HEK293 (cell line): ENCODE results near the gene DDX54.

Source experiments
- CTCF ChIP-seq: fragments of 450-650 bp; formaldehyde crosslinking; IDR thresholded peaks from 2 replicates; pipeline ENCODE4 v1.5.1; 2016; ENCODE audit warnings: missing biosample characterization, missing genetic modification characterization
- PATZ1 ChIP-seq: fragments of 450-650 bp; formaldehyde crosslinking; IDR thresholded peaks from 2 replicates; pipeline ENCODE4 v1.5.1; 2016; ENCODE audit warnings: missing biosample characterization, missing genetic modification characterization
- PRDM1 ChIP-seq: fragments of 450-650 bp; formaldehyde crosslinking; IDR thresholded peaks from 2 replicates; pipeline ENCODE4; 2016; ENCODE audit warnings: missing biosample characterization, missing genetic modification characterization
- ZNF274 ChIP-seq, 2 experiments: fragments of 200-500 bp in 1 of 2; fragments of 450-650 bp in 1 of 2; sonication (Bioruptor generic) in 1 of 2; formaldehyde crosslinking in 1 of 2; IDR thresholded peaks; 2 replicates each; pipeline versions ENCODE4 v1.5.1 to v1.6.1; 2014 to 2016; ENCODE audit warnings: borderline replicate concordance in 1 of 2, inconsistent platforms in 1 of 2, low read length in 1 of 2, missing biosample characterization in 1 of 2, missing genetic modification characterization in 1 of 2

- TF ChIP-seq PRDM1 (no peak), ZNF274 (IDR thresholded peaks at IDR 0.05; ENCODE audit: low read length) (no peak), ZNF274 (tag by site-specific recombination; IDR thresholded peaks at IDR 0.05; ENCODE audit: borderline replicate concordance) (no peak), PATZ1 (tag by site-specific recombination) (no peak), CTCF (tag by site-specific recombination) (no peak)
Measured at GRCh38 chr12:113116875-113117274, 68.4 kb downstream of the DDX54 start.
